ENCODE results near the gene MAPK8IP1.
A peak's percentile ranks its signal among the peaks of the same experiment; 100 is the strongest.

The MAPK8IP1 gene

DNA sequence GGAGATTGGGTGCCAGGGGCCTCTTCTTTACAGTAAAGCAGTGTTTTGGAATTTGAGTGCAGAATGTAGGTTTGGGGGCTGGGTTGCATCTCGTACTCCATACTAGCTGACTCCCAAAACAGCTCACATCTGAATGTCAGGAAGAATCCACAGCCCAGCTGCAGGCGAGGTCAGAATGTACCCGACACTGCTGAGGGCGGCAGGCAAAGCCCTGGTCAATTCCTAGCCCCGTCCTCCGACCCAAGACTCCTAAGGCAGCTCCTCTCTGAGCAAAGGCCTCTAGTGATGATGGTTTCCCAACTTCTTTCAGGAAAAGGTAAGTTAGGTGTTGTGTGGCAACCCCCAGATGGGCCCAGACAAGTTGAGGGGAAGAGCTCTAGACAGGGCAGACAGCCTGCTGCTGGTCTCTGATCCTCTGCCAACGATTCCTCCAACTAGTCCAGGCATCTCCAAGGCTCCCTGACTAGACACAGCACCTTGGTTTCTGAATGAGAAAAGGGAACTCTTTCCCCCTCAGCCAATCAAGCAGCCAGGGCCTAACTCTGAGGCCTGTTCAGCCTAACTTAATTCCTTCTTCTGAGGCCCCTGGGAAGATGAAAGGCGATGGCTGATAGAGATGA lies 45.6 kb downstream of the MAPK8IP1 start:
- DNase-seq (ENCODE audit: low read depth), result no peak
- H3K4me3 ChIP-seq (ENCODE audit: low read length), result no peak overlapping the region
- TF ChIP-seq, protein P1, sequence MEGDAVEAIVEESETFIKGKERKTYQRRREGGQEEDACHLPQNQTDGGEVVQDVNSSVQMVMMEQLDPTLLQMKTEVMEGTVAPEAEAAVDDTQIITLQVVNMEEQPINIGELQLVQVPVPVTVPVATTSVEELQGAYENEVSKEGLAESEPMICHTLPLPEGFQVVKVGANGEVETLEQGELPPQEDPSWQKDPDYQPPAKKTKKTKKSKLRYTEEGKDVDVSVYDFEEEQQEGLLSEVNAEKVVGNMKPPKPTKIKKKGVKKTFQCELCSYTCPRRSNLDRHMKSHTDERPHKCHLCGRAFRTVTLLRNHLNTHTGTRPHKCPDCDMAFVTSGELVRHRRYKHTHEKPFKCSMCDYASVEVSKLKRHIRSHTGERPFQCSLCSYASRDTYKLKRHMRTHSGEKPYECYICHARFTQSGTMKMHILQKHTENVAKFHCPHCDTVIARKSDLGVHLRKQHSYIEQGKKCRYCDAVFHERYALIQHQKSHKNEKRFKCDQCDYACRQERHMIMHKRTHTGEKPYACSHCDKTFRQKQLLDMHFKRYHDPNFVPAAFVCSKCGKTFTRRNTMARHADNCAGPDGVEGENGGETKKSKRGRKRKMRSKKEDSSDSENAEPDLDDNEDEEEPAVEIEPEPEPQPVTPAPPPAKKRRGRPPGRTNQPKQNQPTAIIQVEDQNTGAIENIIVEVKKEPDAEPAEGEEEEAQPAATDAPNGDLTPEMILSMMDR (conservative IDR thresholded peaks at IDR 0.05; ENCODE audit: low read length), result no peak

- DNase-seq (ENCODE audit: low read depth), result no peak
- no peak overlapping the region for H3K4me3 ChIP-seq (ENCODE audit: low read length)
- TF ChIP-seq, protein P1 (conservative IDR thresholded peaks at IDR 0.05; ENCODE audit: low read length), result no peak
These were observed 46.3 kb downstream of the MAPK8IP1 start for GRCh38 chr11:45931739-45932138.

- H3K4me3 ChIP-seq (ENCODE audit: low read length), result no peak overlapping the region
- no peak for DNase-seq (ENCODE audit: low read depth)
- TF ChIP-seq, protein P1 (conservative IDR thresholded peaks at IDR 0.05; ENCODE audit: low read length), result no peak
These were observed 46.8 kb downstream of the MAPK8IP1 start for GRCh38 chr11:45932217-45932616.

DNA sequence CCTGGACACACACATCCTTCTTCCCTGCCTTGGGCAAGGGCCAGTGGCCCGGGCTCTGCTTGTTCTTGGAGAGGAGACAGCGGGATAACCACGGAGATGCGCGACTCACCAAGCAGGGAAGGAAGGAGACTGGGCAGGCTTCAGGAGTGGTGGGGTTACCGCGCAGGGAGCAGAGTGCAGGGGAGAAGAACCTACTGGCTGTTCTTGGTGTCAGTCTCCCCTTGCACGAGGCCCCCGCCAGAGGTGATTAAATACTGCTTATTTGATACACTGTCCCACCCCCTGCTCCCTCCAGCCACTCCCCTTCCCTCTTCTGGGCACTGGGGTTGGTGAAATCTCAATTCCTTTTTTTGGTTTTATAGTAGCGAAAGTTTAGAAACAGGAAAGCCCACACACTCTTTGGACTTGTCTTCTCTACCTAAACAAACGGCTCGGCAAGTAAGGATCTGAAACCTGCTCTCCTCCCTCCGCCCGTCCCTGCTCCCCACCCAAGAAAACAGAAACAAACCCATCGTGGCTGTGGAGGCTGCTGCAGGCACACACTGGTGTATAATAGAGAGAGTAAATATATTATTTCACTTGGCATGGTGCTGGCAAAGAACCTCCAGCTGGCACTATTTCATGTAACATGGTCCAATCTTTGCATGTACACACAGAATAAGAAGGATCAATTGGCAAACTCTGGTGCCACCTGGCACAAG lies 47.8 kb downstream of the MAPK8IP1 start:
- DNase-seq (ENCODE audit: low read depth), result peak; percentile 33
- H3K4me3 ChIP-seq (ENCODE audit: low read length), result no peak overlapping the region

GRCh38 chr11:45933846-45934579 lies 48.6 kb downstream of the MAPK8IP1 start:
- no peak for DNase-seq (ENCODE audit: low read depth)
- no peak overlapping the region for H3K4me3 ChIP-seq (ENCODE audit: low read length)
- TF ChIP-seq, protein P1 (conservative IDR thresholded peaks at IDR 0.05; ENCODE audit: low read length), result no peak

More for the DNA sequence above, 47.8 kb downstream of the MAPK8IP1 start:
- TF ChIP-seq, protein P1 (conservative IDR thresholded peaks at IDR 0.05; ENCODE audit: low read length), result no peak

GRCh38 chr11:45934580-45935318 lies 49.3 kb downstream of the MAPK8IP1 start:
- H3K4me3 ChIP-seq (ENCODE audit: low read length), result no peak overlapping the region
- TF ChIP-seq, protein P1 (conservative IDR thresholded peaks at IDR 0.05; ENCODE audit: low read length), result no peak
- DNase-seq (ENCODE audit: low read depth), result no peak

Measured in AG10803 (cell line).